Stomach (tissue), 9 donors: ENCODE data around the gene KIF12. TPM values are rescaled to one million over a fixed set of nuclear protein-coding genes. Genes with fewer than 3 reads are reported as not detected.
"Not testable (repeated sequence)": the region's sequence is repeated elsewhere in the genome, so short reads cannot be mapped to it uniquely, and the experiment has no call there.

ENCODE experiments used
- DNase-seq, 2 donors: peaks; one replicate each; pipeline versions ENCODE4 v3.0.0 to v3.0.0-alpha.2; 2013 to 2019
- H3K27ac ChIP-seq, 5 donors: fragments of 200-600 bp in 4 of 5; sonication (generic) in 4 of 5; one replicate each; pipeline ENCODE4 v1.5.1; 2013 to 2019; ENCODE audit warnings: mild to moderate bottlenecking in 1 of 5, moderate library complexity in 1 of 5
- H3K27me3 ChIP-seq, 3 donors: fragments of 200-600 bp; sonication (generic); one replicate each; pipeline ENCODE4 v1.5.1; 2017 to 2019; ENCODE audit warnings: mixed run types in 1 of 3
- H3K36me3 ChIP-seq, 4 donors: fragments of 200-600 bp; sonication (generic); 1 replicate in 3 of 4; 2 replicates in 1 of 4; pipeline ENCODE4 v1.5.1; 2016 to 2019
- H3K4me1 ChIP-seq, 4 donors: fragments of 200-600 bp; sonication (generic); one replicate each; pipeline ENCODE4 v1.5.1; 2016 to 2019
- H3K4me3 ChIP-seq, 4 donors: fragments of 200-600 bp; sonication (generic) in 3 of 4; one replicate each; pipeline ENCODE4 v1.5.1; 2016 to 2019; ENCODE audit warnings: mild to moderate bottlenecking in 1 of 4
- H3K9me3 ChIP-seq, 4 donors: fragments of 200-600 bp; sonication (generic); one replicate each; pipeline ENCODE4 v1.5.1; 2016 to 2019
- CTCF ChIP-seq, 7 experiments: fragments of 450-650 bp in 4 of 7; fragments of 200-600 bp in 3 of 7; sonication (generic) in 3 of 7; IDR thresholded peaks; one replicate each; pipeline ENCODE4 v1.5.1; 2016 to 2019; ENCODE audit warnings: antibody characterized with exemption in 7 of 7, control low read depth in 2 of 7, mild to moderate bottlenecking in 1 of 7
- EP300 ChIP-seq: sonication (generic); formaldehyde crosslinking; IDR thresholded peaks from one replicate; pipeline ENCODE4 v1.6.1; 2017; ENCODE audit warnings: antibody characterized with exemption
- POLR2A ChIP-seq, 4 donors: fragments of 450-650 bp; IDR thresholded peaks; one replicate each; pipeline ENCODE4 v1.6.1; 2016; ENCODE audit warnings: antibody characterized with exemption in 4 of 4, control low read depth in 2 of 4, mild to moderate bottlenecking in 1 of 4, moderate library complexity in 1 of 4
- POLR2AphosphoS5 ChIP-seq, 3 donors: sonication (generic); formaldehyde crosslinking; IDR thresholded peaks; one replicate each; pipeline ENCODE4 v1.6.1; 2016; ENCODE audit warnings: antibody characterized with exemption in 3 of 3
- WGBS, 5 donors: extraction: QIAGEN DNeasy Blood & Tissue Kit in 3 of 5; methylation state at CpG; one replicate each; pipeline versions ENCODE4 v1.1.5 to v1.1.7; 2013 to 2018; 5-methylcytosine and 5-hydroxymethylcytosine counted together
- intact Hi-C: fragments of 100-400 bp; cut with DNase I; formaldehyde crosslinking; loops from one replicate; pipeline ENCODE4 v1.15.1; 2023; ENCODE audit warnings: low total_unique reads
- polyA plus RNA-seq, 3 donors: library from polyadenylated mRNA; stranded (reverse); fragments of 200-250 nt; gene quantifications; one replicate each; pipeline ENCODE4 v1.2.3, GENCODE V29; 2013
- total RNA-seq, 5 donors: library from RNA; depleted of rRNA; stranded (reverse); fragments of >200 nt; gene quantifications; one replicate each; pipeline versions ENCODE4 v1.1.0 to v1.2.3, GENCODE V29; 2014 to 2016
- donor health status: healthy with polysubstance abuse.
- donor health status: Bipolar disorder and iron deficiency.
- donor health status: healthy.

The KIF12 gene
- total and polyA plus RNA-seq, 8 donors: 3.9 to 79.4 (median 17.5) TPM

DNA sequence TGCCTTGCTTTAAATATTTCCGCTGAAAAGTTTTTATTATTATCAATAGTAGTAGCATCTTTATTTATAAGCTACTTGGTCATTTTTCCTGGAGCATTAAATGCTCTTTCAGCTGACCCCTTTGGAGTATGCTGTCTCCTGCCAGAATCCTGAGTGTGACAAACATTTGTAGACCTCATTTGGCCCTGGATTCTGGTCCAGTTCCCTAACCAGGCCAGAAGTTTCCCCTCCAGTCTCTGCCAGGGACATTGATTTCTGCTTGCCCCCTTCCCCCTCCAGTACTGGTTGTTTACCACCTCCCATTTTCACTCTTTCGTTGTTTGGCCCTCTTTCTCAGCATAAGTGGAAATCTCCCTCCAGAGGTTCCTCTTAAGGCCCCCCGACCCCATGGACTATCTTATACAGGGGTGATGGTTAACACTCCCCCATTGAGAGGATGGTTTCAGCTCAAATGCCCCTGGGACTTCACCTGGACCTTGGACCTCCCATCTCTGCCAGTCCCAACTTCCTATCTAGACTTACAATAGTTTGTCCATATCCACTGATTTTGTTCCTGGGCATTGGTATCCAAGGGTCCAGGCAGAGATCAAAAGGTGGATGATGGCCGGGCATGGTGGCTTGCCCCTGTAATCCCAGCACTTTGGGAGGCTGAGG, 31.7 kb upstream of the KIF12 start:
- H3K9me3 ChIP-seq: peaks cover 0 to 13% (median 12%) of the 10 kb centered on the region in 4 donors
- 83 to 91% (median 85%) methylated on average over 4 of the region's 4 CpGs for WGBS, 5 donors
- no peak overlapping the region for H3K27ac ChIP-seq
- DNase-seq: no peak
- H3K27me3 ChIP-seq: no peaks in the 10 kb centered on the region
- intact Hi-C loops: no loop called here
- H3K4me3 ChIP-seq: no peak overlapping the region
- no peaks in the 10 kb centered on the region for H3K4me1 ChIP-seq
- no peaks in the 10 kb centered on the region for H3K36me3 ChIP-seq
- no peak for TF ChIP-seq POLR2AphosphoS5 (IDR thresholded peaks at IDR 0.05)
- TF ChIP-seq CTCF (IDR thresholded peaks at IDR 0.05): no peak
- no peak for TF ChIP-seq EP300
- no peak for TF ChIP-seq POLR2A (IDR thresholded peaks at IDR 0.05)

GRCh38 chr9:114130141-114130540, 31.0 kb upstream of the KIF12 start:
- H3K4me1 ChIP-seq: no peaks in the 10 kb centered on the region
- H3K27me3 ChIP-seq: no peaks in the 10 kb centered on the region
- H3K9me3 ChIP-seq: peaks cover 0 to 13% (median 12%) of the 10 kb centered on the region in 4 donors
- H3K27ac ChIP-seq: no peak overlapping the region
- DNase-seq: no peak
- H3K4me3 ChIP-seq: no peak overlapping the region
- intact Hi-C loops: no loop called here
- TF ChIP-seq POLR2AphosphoS5 (IDR thresholded peaks at IDR 0.05): no peak
- TF ChIP-seq CTCF (IDR thresholded peaks at IDR 0.05): no peak
- TF ChIP-seq EP300: no peak
- no peak for TF ChIP-seq POLR2A (IDR thresholded peaks at IDR 0.05)
- 41 to 76% (median 50%) methylated on average over 7 of the region's 7 CpGs for WGBS, 5 donors
- no peaks in the 10 kb centered on the region for H3K36me3 ChIP-seq

DNA sequence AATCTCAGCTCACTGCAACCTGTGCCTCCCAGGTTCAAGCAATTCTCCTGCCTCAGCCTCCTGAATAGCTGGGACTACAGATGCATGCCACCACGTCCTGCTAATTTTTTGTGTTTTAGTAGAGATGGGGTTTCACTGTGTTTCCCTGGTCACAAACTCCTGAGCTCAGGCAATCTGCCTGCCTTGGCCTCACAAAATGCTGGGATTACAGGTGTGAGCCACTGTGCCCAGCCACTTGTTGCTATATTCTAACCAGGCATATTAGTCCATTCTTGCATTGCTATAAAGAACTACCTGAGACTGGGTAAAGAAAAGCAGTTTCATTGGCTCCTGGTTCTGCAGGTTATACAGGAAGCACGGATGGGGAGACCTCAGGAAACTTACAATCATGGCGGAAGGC, 29.7 kb upstream of the KIF12 start:
- H3K27me3 ChIP-seq, H3K4me3 ChIP-seq, DNase-seq, H3K27ac ChIP-seq, H3K36me3 ChIP-seq, intact Hi-C loops: not testable (repeated sequence)
- Histone ChIP-seq H3K9me3 (peaks cover 0 to 13% (median 12%) of the 10 kb centered on the region in 4 donors), H3K4me1 (peaks cover 0 to 11% (median 1%) of the 10 kb centered on the region in 4 donors)
- 85 to 95% (median 91%) methylated on average over 3 of the region's 3 CpGs for WGBS, 5 donors

DNA sequence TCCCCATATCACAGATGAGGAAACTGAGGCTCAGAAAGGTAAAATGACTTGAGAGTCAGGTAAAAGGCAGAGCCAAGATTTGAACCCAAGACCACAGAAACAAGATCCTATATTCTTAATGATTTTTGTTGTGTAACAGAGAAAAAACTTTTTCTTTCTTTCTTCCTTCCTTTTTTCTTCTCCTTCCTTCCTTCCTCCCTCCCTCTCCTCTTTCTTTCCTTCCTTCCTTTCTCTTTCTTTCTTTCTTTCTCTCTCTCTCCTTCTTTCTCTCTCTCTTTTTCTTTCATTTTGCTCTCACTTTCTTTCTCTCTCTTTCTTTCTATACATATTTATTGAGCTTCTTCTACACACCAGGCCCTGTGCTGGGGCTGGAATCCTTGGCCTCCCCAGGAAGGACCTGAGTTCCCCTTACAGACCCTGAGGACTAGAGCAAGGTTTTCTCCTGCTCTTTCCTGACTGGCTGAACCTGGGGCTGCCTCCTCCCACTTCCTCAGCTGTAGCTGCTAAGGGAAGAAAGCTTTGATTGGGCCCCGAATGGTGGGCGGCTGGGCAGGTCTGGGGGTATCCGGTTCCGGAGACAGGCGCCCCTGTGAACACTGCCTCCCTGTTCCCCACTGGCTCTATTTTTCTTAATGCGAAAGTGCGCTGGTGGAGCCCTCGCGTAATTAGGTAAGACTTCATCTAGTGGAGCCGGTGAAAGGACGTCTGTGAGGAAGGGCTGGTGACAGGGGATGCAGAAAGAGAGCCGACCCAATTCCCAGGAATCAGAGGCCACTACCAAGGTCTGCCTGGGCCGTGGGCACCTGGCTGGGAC, 27.4 kb upstream of the KIF12 start:
- TF ChIP-seq EP300 (no peak), POLR2A (IDR thresholded peaks at IDR 0.05) (no peak), CTCF (IDR thresholded peaks at IDR 0.05) (no peak), POLR2AphosphoS5 (IDR thresholded peaks at IDR 0.05) (no peak)

More for the DNA sequence above, 27.4 kb upstream of the KIF12 start:
- H3K4me3 ChIP-seq: no peak overlapping the region
- H3K36me3 ChIP-seq: no peaks in the 10 kb centered on the region
- intact Hi-C loops: no loop called here
- H3K27ac ChIP-seq: no peak overlapping the region
- 70 to 86% (median 76%) methylated on average over 13 of the region's 13 CpGs for WGBS, 5 donors
- H3K4me1 ChIP-seq: peaks cover 0 to 14% (median 4%) of the 10 kb centered on the region in 4 donors
- no peak for DNase-seq
- H3K9me3 ChIP-seq: peaks cover 0 to 13% (median 12%) of the 10 kb centered on the region in 4 donors
- no peaks in the 10 kb centered on the region for H3K27me3 ChIP-seq
